GM19328 (cell line): ENCODE results near the gene SPACA1.

Experiments used
- ATAC-seq: cut with Tn5 transposase; IDR thresholded peaks from one replicate; pipeline ENCODE4 v1.9.1; 2021; ENCODE audit warnings: mild to moderate bottlenecking, moderate library complexity; ENCODE audit not compliant: unreplicated experiment

The SPACA1 gene

GRCh38 chr6:88089708-88090107 lies 42.1 kb downstream of the SPACA1 start:
- ATAC-seq, result no peak

GRCh38 chr6:88105741-88106340 lies 58.2 kb downstream of the SPACA1 start:
- no peak for ATAC-seq

GRCh38 chr6:88107241-88107640 lies 59.6 kb downstream of the SPACA1 start:
- ATAC-seq, result no peak

- no peak for ATAC-seq
Observed at GRCh38 chr6:88111991-88112390, 64.3 kb downstream of the SPACA1 start.

- no peak for ATAC-seq
Observed at GRCh38 chr6:88114838-88115237, 67.2 kb downstream of the SPACA1 start.

- no peak for ATAC-seq
Observed at GRCh38 chr6:88115307-88115706, 67.7 kb downstream of the SPACA1 start.

GRCh38 chr6:88116276-88116675 lies 68.6 kb downstream of the SPACA1 start:
- no peak for ATAC-seq
